Right lung (tissue), 10 donors: ENCODE data around the gene CD70. TPM values are rescaled to one million over a fixed set of nuclear protein-coding genes. Genes with fewer than 3 reads are reported as not detected.
A peak's percentile ranks its signal among the peaks of the same experiment; 100 is the strongest.
"Not testable (repeated sequence)": the region's sequence is repeated elsewhere in the genome, so short reads cannot be mapped to it uniquely, and the experiment has no call there.

Experiments
- DNase-seq, 2 donors: peaks; one replicate each; pipeline ENCODE4 v3.0.0-alpha.2; 2013
- long read RNA-seq, 8 donors: transcript quantifications; one replicate each; lab custom pipeline, GENCODE V29; 2026
- polyA plus RNA-seq, 5 donors: library from polyadenylated mRNA; unstranded; fragments of 120-200 nt; gene quantifications; one replicate each; pipeline versions ENCODE4 v1.2.1 to v1.2.3, GENCODE V29; 2013; ENCODE audit warnings: inconsistent platforms in 1 of 5, low replicate concordance in 1 of 5; ENCODE audit not compliant: insufficient read length in 5 of 5, insufficient read depth in 1 of 5

Gene CD70
- under 1 TPM in 3 of 5 donors, not detected in 2; 0.13 to 0.54 (median 0.35) TPM for polyA plus RNA-seq
- long read RNA-seq, donor 1: 0 reads
- long read RNA-seq, donor 2: 0 reads
- long read RNA-seq, donor 3: 0 reads
- long read RNA-seq, donor 4: 0 reads
- long read RNA-seq, donor 5: 0 reads
- long read RNA-seq, donor 6: 0 reads
- long read RNA-seq, donor 7: 0 reads
- long read RNA-seq, donor 8: 0 reads

GRCh38 chr19:6590827-6591319 is at the start of gene CD70:
TSS of gene CD70 (minus strand) at chr19:6591150. CDS start at chr19:6591002, 148 bp downstream.
- DNase-seq: no peak

GRCh38 chr19:6640333-6640732 is 49.4 kb upstream of the CD70 start:
- DNase-seq: not testable (repeated sequence)

DNA sequence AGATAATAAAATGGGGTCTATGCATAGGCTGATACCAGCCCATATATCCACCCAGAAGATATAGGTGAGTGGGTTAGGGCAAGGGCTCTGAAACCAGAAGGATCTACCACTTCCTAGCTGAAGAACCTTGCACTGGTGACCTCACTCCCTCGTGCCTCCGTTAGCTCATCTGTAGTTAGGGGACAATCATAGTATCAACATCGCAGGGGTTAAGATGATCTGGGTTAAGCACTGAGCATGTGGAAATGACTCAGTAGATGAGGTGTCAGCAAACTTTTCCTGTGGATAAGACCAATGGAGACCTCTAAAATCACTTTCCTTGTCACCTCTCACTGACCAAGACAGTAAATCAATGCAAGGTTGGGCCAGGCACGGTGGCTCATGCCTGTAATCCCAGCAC is 48.5 kb upstream of the CD70 start:
- DNase-seq: no peak

DNA sequence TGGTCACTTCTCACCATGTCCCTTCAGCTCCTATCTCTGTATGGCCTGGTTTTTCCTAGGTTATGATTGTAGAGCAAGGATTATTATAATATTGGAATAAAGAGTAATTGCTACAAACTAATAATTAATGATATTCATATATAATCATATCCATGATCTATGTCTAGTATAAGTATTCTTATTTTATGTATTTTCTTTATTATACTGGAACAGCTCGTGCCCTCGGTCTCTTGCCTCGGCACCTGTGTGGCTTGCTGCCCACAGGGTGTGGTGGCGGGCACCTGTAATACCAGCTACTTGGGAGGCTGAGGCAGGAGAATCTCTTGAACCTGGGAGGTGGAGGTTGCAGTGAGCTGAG is 42.5 kb upstream of the CD70 start:
- DNase-seq: not testable (repeated sequence)

- peak; percentile 25 to 45 for DNase-seq
These were observed 42.0 kb upstream of the CD70 start for GRCh38 chr19:6632747-6633455.

- DNase-seq: peak; percentile 49 to 69
These were observed 41.2 kb upstream of the CD70 start for GRCh38 chr19:6632002-6632621.

DNA sequence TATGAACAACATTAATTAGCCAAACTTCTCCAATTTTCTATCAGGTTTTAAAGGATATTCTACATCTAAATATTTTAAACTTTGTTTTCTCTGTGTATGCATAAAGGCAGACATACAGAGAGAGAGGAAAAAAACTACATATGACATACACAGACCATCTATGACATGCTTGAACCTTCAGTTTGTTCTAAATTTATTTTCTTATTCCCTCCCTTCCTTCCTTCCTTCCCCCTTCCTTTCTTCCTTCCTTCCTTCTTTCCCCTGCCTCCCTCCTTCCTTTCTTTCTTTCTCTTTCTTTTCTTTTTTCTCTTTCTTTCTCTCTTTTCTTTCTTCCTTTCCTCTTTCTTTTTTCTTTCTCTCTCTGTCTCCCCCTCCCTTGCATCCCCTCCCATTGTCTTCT is 35.8 kb upstream of the CD70 start:
- DNase-seq: no peak

DNA sequence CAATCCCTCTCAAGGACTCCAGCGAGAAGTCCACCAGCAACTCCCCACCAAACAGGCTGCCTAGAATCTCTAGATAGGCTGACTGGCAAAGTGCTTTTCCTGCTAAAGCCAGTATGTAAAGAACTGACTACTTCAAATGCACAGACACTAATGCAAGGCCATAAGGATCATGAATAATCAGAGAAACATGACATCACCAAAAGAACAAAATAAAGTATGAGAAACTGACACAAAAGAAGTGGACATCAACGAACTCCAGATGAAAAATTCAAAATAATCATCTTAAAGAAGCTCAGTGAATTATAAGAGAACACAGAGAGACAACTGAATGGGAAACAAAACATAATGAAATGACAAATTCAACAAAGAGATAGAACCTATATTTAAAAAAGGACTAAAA is 26.4 kb upstream of the CD70 start:
- no peak for DNase-seq

- no peak for DNase-seq
These were observed 25.1 kb upstream of the CD70 start for GRCh38 chr19:6616011-6616410.

GRCh38 chr19:6613711-6614110 is 22.8 kb upstream of the CD70 start:
- no peak for DNase-seq

DNA sequence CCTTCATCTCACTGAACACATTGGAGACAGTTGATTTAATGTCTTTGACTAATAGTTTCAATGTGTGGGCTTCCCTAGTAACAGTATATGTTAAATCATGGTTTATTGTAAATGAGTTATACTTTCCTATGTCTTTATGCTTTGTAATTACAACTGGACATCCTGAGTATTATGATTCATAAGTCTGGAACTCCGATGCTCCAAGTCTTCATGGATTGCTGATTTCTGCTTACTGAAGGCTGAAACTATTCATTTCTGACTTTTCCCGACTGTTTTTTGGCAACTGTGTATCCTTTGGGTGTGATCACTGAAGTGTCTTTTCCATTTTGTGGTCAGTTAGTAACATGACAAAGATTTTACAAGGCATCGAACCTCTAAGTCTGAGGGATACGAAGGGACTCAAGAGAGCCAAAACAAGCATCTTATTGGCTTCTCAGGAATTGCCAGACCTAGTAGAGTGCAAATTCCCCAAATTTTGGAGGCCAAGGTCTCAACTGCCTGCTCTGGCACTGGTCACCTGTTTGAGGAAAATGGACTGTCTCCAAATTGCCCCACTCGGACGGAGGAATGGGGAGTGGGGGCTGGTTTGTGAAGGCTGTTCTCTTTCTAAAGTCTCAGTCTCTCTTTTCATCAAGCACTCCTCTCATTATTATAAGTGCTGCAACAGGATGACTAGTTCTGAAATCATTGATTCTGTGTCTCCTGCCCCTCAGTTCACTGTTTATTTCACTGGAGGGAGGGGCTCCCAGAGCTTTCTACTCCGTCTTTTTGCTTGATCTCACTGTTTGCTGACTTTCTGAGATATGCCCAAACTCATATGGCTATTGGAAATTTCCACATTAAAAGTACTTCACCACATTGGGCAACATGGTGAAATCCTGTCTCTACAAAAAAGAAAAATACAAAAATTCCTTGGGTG is 20.2 kb upstream of the CD70 start:
- DNase-seq: no peak

GRCh38 chr19:6608940-6609339 is 18.0 kb upstream of the CD70 start:
- no peak for DNase-seq

DNA sequence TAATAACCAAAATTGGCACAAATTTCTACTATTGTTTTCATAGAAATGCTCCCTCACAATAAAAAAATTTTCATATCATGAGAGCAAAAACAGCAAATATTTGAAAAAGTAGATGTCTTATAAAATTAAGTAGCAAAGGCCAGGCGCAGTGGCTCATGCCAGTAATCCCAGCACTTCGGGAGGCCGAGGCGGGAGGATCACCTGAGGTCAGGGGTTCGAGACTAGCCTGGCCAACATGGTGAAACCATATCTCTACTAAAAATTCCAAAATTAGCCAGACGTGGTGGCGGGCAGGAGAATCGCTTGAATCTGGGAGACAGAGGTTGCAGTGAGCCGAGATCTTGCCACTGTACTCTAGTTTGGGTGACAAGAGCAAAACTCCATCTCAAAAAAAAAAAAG is 17.2 kb upstream of the CD70 start:
- DNase-seq: not testable (repeated sequence)

- not testable (repeated sequence) for DNase-seq
These were observed 15.5 kb upstream of the CD70 start for GRCh38 chr19:6606276-6607070.

- DNase-seq: no peak
These were observed 14.0 kb upstream of the CD70 start for GRCh38 chr19:6604906-6605305.

DNA sequence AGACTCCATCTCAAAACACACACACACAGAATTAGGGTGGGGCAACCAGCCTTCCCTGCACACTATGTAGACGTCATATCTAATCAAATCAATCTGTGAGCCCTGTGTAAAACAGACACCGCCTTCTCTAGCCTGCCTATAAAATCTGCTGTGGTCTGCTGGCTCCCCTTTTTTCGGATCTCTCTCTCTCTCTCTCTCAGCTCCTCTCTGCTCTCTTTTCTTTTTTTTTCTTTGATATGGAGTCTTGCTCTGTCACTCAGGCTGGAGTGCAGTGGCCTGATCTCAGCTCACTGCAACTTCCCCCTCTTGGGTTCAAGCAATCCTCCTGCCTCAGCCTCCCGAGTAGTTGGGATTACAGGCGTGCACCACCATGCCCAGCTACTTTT is 11.8 kb upstream of the CD70 start:
- no peak for DNase-seq

GRCh38 chr19:6601537-6602052 is 10.6 kb upstream of the CD70 start:
- DNase-seq: not testable (repeated sequence)

- DNase-seq: not testable (repeated sequence)
These were observed 10.1 kb upstream of the CD70 start for GRCh38 chr19:6600951-6601536.

- DNase-seq: no peak
These were observed 9.0 kb upstream of the CD70 start for GRCh38 chr19:6599866-6600454.
